ENCODE measurements around the gene KCNRG. TPM values are rescaled to one million over a fixed set of nuclear protein-coding genes. Genes with fewer than 3 reads are reported as not detected.

KCNRG gene
- total and polyA plus RNA-seq, 2 of the 4 experiments (the other 2 are of a cell fraction) = 0.51 to 2.7 TPM

DNA sequence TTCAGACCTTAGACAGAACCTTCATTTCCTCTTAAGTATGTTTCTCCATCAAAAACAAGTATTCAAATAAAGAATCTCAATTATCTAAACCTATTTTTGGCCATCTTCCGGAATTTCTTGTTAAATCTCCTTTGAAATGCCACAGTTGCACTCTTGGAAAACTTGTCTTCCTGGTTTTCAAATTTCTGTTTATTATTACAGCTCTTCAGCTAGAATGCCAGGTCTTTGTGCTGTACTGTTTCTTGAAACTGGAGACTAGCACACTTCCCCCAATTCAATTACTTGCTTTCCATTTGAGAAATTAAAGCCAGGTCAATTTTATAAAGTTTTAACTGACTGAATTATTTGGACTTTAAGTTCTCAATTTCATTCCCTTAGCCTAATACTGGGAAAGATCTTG, 10.2 kb downstream of the KCNRG start:
- H3K79me1 ChIP-seq (ENCODE audit: low read depth in 1 of 2, low read length in 2 of 2) = peaks cover 0 to 9% of the 10 kb centered on the region in 2 experiments; a peak in 3 of 4 replicates
- no peak overlapping the region; a peak in 1 of 4 replicates for H4K8ac ChIP-seq (ENCODE audit: low read depth in 2 of 2, low read length in 2 of 2)
- 0 out of 2 replicates have a peak, but pooled peaks cover 4% of the 10 kb centered on the region for H3K9me1 ChIP-seq (ENCODE audit: insufficient read depth, low read length)
- H4K5ac ChIP-seq (ENCODE audit: low read depth, low read length) = no peak overlapping the region
- H3K18ac ChIP-seq (ENCODE audit: low read depth, low read length) = no peak overlapping the region
- no peak overlapping the region for H4K91ac ChIP-seq (ENCODE audit: insufficient read depth, low read depth, low read length)
- BruUV-seq (replicated peaks) = no TSS peak
- H3K4me3 ChIP-seq (ENCODE audit: insufficient read depth, low read depth, low read length) = no peak overlapping the region
- no peak overlapping the region for H3K4ac ChIP-seq (ENCODE audit: low read depth, low read length)
- no peaks in the 10 kb centered on the region for H3K9me3 ChIP-seq (ENCODE audit: control insufficient read depth, insufficient read depth, low read length)
- H2AK5ac ChIP-seq (ENCODE audit: low read depth, low read length) = no peak overlapping the region
- ATAC-seq (ENCODE audit: low read depth) (peak; percentile 66), DNase-seq (peak; percentile 41)
- no peak overlapping the region for H3K9ac ChIP-seq (ENCODE audit: low read depth, low read length)
- H2BK120ac ChIP-seq (ENCODE audit: low read depth, low read length) = no peak overlapping the region
- H3K4me2 ChIP-seq (ENCODE audit: low read depth, low read length) = no peak overlapping the region; the same call in none of the 2 replicates
- no peak overlapping the region for H2BK15ac ChIP-seq (ENCODE audit: low read depth, low read length)
- in situ Hi-C loops (cut with MboI; ENCODE audit: low sequenced_read_pairs) (no loop called here), intact Hi-C loops (cut with micrococcal nuclease) (no loop called here), dilution Hi-C loops (cut with HindIII; ENCODE audit: low sequenced_read_pairs, unreplicated experiment) (no loop called here)
- no peak overlapping the region for H2AFZ ChIP-seq (replicated peaks; ENCODE audit: low read length, poor library complexity)
- H3K27ac ChIP-seq (ENCODE audit: insufficient read depth, low read length) = no peak overlapping the region
- H3K27me3 ChIP-seq (ENCODE audit: control insufficient read depth, insufficient read depth, low read length) = no peaks in the 10 kb centered on the region
- no peaks in the 10 kb centered on the region for H4K20me1 ChIP-seq (ENCODE audit: insufficient read depth, low read length)
- H3K14ac ChIP-seq (replicated peaks; ENCODE audit: low read depth, low read length) = no peak overlapping the region
- no peak overlapping the region for H2BK20ac ChIP-seq (ENCODE audit: low read depth, low read length)
- CTCF ChIA-PET = interaction anchor here (0.6 kb wide), 1 partner anchor 26 kb away, joined by 6 read pairs; no protein-coding TSS in a partner anchor
- peaks cover 2% of the 10 kb centered on the region; the same call in 1 of the 2 replicates for H3K4me1 ChIP-seq (ENCODE audit: control insufficient read depth, insufficient read depth, low read length)
- no peak overlapping the region for H2AK9ac ChIP-seq (replicated peaks; ENCODE audit: low read depth, low read length, poor library complexity)
- H3K56ac ChIP-seq (ENCODE audit: extremely low read depth, insufficient read depth, low read length) = no peak overlapping the region
- H3K36me3 ChIP-seq (ENCODE audit: control insufficient read depth, insufficient read depth, low read length) = peaks cover 10% of the 10 kb centered on the region
- no peak overlapping the region for H3K23ac ChIP-seq (ENCODE audit: low read depth, low read length)
- WGBS, 2 experiments (ENCODE audit: extremely low coverage in 2 of 2, insufficient read length in 1 of 2) = 44% methylated on average over 1 of the region's 1 CpG; no CpG with 5 or more reads in 1 of the 2 experiments
- no peak overlapping the region for H2BK5ac ChIP-seq (ENCODE audit: low read depth, low read length, poor library complexity, severe bottlenecking)
- POLR2A ChIA-PET (ENCODE audit: unreplicated experiment) = no interaction called here
- TF ChIP-seq MXI1 (IDR thresholded peaks at IDR 0.05; ENCODE audit: borderline replicate concordance, low read depth, low read length) (no peak), RCOR1 (IDR thresholded peaks at IDR 0.05; ENCODE audit: insufficient replicate concordance, low read length) (no peak), CEBPB (IDR thresholded peaks at IDR 0.05; ENCODE audit: low read depth, low read length) (no peak), NFE2L2 (IDR thresholded peaks at IDR 0.05; ENCODE audit: low read depth, low read length) (no peak), SMC3 (IDR thresholded peaks at IDR 0.05; ENCODE audit: low read depth, low read length) (no peak), CHD1 (IDR thresholded peaks at IDR 0.05; ENCODE audit: low read depth, low read length) (no peak), RFX5 (IDR thresholded peaks at IDR 0.05; ENCODE audit: low read depth, low read length) (no peak), MAZ (IDR thresholded peaks at IDR 0.05; ENCODE audit: borderline replicate concordance, low read depth, low read length) (no peak), POLR2A (IDR thresholded peaks at IDR 0.05; ENCODE audit: low read depth, low read length) (no peak), RAD21 (IDR thresholded peaks at IDR 0.05; ENCODE audit: low read length) (no peak), BHLHE40 (IDR thresholded peaks at IDR 0.05; ENCODE audit: low read depth, low read length) (no peak)
- TF ChIP-seq, protein P1, sequence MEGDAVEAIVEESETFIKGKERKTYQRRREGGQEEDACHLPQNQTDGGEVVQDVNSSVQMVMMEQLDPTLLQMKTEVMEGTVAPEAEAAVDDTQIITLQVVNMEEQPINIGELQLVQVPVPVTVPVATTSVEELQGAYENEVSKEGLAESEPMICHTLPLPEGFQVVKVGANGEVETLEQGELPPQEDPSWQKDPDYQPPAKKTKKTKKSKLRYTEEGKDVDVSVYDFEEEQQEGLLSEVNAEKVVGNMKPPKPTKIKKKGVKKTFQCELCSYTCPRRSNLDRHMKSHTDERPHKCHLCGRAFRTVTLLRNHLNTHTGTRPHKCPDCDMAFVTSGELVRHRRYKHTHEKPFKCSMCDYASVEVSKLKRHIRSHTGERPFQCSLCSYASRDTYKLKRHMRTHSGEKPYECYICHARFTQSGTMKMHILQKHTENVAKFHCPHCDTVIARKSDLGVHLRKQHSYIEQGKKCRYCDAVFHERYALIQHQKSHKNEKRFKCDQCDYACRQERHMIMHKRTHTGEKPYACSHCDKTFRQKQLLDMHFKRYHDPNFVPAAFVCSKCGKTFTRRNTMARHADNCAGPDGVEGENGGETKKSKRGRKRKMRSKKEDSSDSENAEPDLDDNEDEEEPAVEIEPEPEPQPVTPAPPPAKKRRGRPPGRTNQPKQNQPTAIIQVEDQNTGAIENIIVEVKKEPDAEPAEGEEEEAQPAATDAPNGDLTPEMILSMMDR (conservative IDR thresholded peaks at IDR 0.05; ENCODE audit: low read depth, low read length) = no peak
- TF ChIP-seq, protein P2, sequence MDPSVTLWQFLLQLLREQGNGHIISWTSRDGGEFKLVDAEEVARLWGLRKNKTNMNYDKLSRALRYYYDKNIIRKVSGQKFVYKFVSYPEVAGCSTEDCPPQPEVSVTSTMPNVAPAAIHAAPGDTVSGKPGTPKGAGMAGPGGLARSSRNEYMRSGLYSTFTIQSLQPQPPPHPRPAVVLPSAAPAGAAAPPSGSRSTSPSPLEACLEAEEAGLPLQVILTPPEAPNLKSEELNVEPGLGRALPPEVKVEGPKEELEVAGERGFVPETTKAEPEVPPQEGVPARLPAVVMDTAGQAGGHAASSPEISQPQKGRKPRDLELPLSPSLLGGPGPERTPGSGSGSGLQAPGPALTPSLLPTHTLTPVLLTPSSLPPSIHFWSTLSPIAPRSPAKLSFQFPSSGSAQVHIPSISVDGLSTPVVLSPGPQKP (IDR thresholded peaks at IDR 0.05; ENCODE audit: borderline replicate concordance, low read depth, low read length) = no peak

Data from IMR-90 (cell line).